ENCODE measurements around the gene ZBTB18.
A peak's percentile ranks its signal among the peaks of the same experiment; 100 is the strongest.

The ZBTB18 gene

GRCh38 chr1:244066954-244067716, 16.1 kb downstream of the ZBTB18 start:
- TF ChIP-seq SNAI2 (CRISPR knock-in tag; IDR thresholded peaks at IDR 0.05) (no peak), CSRNP3 (CRISPR knock-in tag; IDR thresholded peaks at IDR 0.05) (no peak), POU6F1 (CRISPR knock-in tag; IDR thresholded peaks at IDR 0.05; ENCODE audit: borderline replicate concordance, low read depth) (no peak), GLIS3 (CRISPR knock-in tag; IDR thresholded peaks at IDR 0.05) (no peak), TSHZ2 (CRISPR knock-in tag; IDR thresholded peaks at IDR 0.05) (no peak), OSR1 (CRISPR knock-in tag; IDR thresholded peaks at IDR 0.05) (no peak), ZC3H10 (CRISPR knock-in tag; IDR thresholded peaks at IDR 0.05) (no peak), RARB (CRISPR knock-in tag; IDR thresholded peaks at IDR 0.05) (no peak)
- peak; percentile 10; the same call in 1 of the 3 replicates for ATAC-seq

- TF ChIP-seq CSRNP3 (CRISPR knock-in tag; IDR thresholded peaks at IDR 0.05) = no peak
- no peak for TF ChIP-seq SNAI2 (CRISPR knock-in tag; IDR thresholded peaks at IDR 0.05)
- TF ChIP-seq ZNF70 (CRISPR knock-in tag; IDR thresholded peaks at IDR 0.05) = no peak
- TF ChIP-seq ZC3H10 (CRISPR knock-in tag; IDR thresholded peaks at IDR 0.05) = no peak
- TF ChIP-seq PATZ1 (CRISPR knock-in tag; IDR thresholded peaks at IDR 0.05; ENCODE audit: borderline replicate concordance) = no peak
- TF ChIP-seq ARNTL (CRISPR knock-in tag; IDR thresholded peaks at IDR 0.05; ENCODE audit: borderline replicate concordance, low read depth) = no peak
- TF ChIP-seq POU6F1 (CRISPR knock-in tag; IDR thresholded peaks at IDR 0.05; ENCODE audit: borderline replicate concordance, low read depth) = no peak
- no peak for TF ChIP-seq TOX (CRISPR knock-in tag; IDR thresholded peaks at IDR 0.05; ENCODE audit: borderline replicate concordance)
- no peak for TF ChIP-seq CSDC2 (CRISPR knock-in tag; IDR thresholded peaks at IDR 0.05)
- no peak for TF ChIP-seq TCF4 (CRISPR knock-in tag; IDR thresholded peaks at IDR 0.05; ENCODE audit: borderline replicate concordance)
Measured at GRCh38 chr1:244067893-244068292, 16.8 kb downstream of the ZBTB18 start.

GRCh38 chr1:244068567-244068966, 17.5 kb downstream of the ZBTB18 start:
- TF ChIP-seq BACH2 (CRISPR knock-in tag; IDR thresholded peaks at IDR 0.05; ENCODE audit: borderline replicate concordance) (no peak), CSRNP3 (CRISPR knock-in tag; IDR thresholded peaks at IDR 0.05) (no peak)
- ATAC-seq = no peak

More at GRCh38 chr1:244067893-244068292, 16.8 kb downstream of the ZBTB18 start:
- peak; percentile 54 for ATAC-seq

Data from SK-N-SH treated with all-trans-retinoic acid at 6 μM for 48 hours (cell line).